ENCODE results near the gene PLA2G4D. TPM values are rescaled to one million over a fixed set of nuclear protein-coding genes. Genes with fewer than 3 reads are reported as not detected.

Gene PLA2G4D
- total RNA-seq, 1 experiment from 2014 or later, result 0.24 TPM

- POLR2A ChIA-PET, result no interaction called here
- DNase-seq (ENCODE audit: low spot score) (no peak), ATAC-seq (no peak)
- Mint-ChIP-seq H3K4me1 (no peaks in the 10 kb centered on the region), H3K9me3 (peaks cover 6% of the 10 kb centered on the region; the same call in 1 of the 2 replicates), H3K4me3 (no peak overlapping the region), H3K27ac (no peak overlapping the region), H3K36me3 (no peaks in the 10 kb centered on the region), H3K27me3 (ENCODE audit: low read depth) (no peaks in the 10 kb centered on the region)
- CTCF ChIA-PET, result no interaction called here
- TF ChIP-seq STAT6 (CRISPR knock-in tag; conservative IDR thresholded peaks at IDR 0.05; ENCODE audit: low read depth), result no peak
- TF ChIP-seq ZNF138 (CRISPR knock-in tag; conservative IDR thresholded peaks at IDR 0.05), result no peak
- no peak for TF ChIP-seq IRF1 (CRISPR knock-in tag; IDR thresholded peaks at IDR 0.05)
- no peak for TF ChIP-seq OVOL2 (CRISPR knock-in tag; IDR thresholded peaks at IDR 0.05; ENCODE audit: borderline replicate concordance)
- TF ChIP-seq, protein P1, sequence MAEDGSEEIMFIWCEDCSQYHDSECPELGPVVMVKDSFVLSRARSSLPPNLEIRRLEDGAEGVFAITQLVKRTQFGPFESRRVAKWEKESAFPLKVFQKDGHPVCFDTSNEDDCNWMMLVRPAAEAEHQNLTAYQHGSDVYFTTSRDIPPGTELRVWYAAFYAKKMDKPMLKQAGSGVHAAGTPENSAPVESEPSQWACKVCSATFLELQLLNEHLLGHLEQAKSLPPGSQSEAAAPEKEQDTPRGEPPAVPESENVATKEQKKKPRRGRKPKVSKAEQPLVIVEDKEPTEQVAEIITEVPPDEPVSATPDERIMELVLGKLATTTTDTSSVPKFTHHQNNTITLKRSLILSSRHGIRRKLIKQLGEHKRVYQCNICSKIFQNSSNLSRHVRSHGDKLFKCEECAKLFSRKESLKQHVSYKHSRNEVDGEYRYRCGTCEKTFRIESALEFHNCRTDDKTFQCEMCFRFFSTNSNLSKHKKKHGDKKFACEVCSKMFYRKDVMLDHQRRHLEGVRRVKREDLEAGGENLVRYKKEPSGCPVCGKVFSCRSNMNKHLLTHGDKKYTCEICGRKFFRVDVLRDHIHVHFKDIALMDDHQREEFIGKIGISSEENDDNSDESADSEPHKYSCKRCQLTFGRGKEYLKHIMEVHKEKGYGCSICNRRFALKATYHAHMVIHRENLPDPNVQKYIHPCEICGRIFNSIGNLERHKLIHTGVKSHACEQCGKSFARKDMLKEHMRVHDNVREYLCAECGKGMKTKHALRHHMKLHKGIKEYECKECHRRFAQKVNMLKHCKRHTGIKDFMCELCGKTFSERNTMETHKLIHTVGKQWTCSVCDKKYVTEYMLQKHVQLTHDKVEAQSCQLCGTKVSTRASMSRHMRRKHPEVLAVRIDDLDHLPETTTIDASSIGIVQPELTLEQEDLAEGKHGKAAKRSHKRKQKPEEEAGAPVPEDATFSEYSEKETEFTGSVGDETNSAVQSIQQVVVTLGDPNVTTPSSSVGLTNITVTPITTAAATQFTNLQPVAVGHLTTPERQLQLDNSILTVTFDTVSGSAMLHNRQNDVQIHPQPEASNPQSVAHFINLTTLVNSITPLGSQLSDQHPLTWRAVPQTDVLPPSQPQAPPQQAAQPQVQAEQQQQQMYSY (CRISPR knock-in tag; IDR thresholded peaks at IDR 0.05), result no peak
- no peak for TF ChIP-seq TCF7 (CRISPR knock-in tag; IDR thresholded peaks at IDR 0.05; ENCODE audit: low read depth)
- no peak for TF ChIP-seq ZMAT4 (CRISPR knock-in tag; IDR thresholded peaks at IDR 0.05)
- no peak for TF ChIP-seq ETV6 (CRISPR knock-in tag; IDR thresholded peaks at IDR 0.05)
- TF ChIP-seq ZNF416 (CRISPR knock-in tag; IDR thresholded peaks at IDR 0.05), result no peak
- TF ChIP-seq USF2 (CRISPR knock-in tag; IDR thresholded peaks at IDR 0.05), result no peak
- TF ChIP-seq AR (CRISPR knock-in tag; IDR thresholded peaks at IDR 0.05), result no peak
- TF ChIP-seq RORB (CRISPR knock-in tag; IDR thresholded peaks at IDR 0.05), result no peak
- TF ChIP-seq ZNF423 (CRISPR knock-in tag; IDR thresholded peaks at IDR 0.05), result no peak
- TF ChIP-seq SMAD3 (CRISPR knock-in tag; IDR thresholded peaks at IDR 0.05; ENCODE audit: borderline replicate concordance), result no peak
- no peak for TF ChIP-seq FOXK1 (CRISPR knock-in tag; IDR thresholded peaks at IDR 0.05)
- TF ChIP-seq NFYB (CRISPR knock-in tag; conservative IDR thresholded peaks at IDR 0.05; ENCODE audit: low read depth), result no peak
- TF ChIP-seq, protein P2, sequence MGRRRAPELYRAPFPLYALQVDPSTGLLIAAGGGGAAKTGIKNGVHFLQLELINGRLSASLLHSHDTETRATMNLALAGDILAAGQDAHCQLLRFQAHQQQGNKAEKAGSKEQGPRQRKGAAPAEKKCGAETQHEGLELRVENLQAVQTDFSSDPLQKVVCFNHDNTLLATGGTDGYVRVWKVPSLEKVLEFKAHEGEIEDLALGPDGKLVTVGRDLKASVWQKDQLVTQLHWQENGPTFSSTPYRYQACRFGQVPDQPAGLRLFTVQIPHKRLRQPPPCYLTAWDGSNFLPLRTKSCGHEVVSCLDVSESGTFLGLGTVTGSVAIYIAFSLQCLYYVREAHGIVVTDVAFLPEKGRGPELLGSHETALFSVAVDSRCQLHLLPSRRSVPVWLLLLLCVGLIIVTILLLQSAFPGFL (CRISPR knock-in tag; IDR thresholded peaks at IDR 0.05; ENCODE audit: borderline replicate concordance), result no peak
Measured at GRCh38 chr15:42101861-42102260, 7.5 kb upstream of the PLA2G4D start.
